Measurements from ENCODE around the gene CDAN1.

Gene CDAN1

DNA sequence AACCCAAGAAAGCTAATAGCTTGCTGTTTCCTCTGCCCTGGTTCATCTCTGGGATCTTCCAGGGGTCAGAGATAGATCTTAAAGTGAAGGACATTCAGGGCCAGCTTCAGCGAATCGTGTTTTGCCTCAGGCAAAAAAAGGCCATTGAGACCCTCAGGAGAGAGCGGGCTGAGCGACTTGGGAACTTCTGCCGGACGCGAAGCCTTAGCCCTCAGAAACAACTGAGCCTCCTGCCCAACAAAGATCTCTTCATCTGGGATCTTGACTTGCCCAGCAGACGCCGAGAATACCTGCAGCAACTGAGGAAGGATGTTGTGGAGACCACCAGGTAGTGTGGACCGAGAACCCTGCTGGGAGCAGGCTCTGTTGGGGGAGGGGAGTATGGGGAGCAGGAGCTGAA is 42.5 kb downstream of the CDAN1 start:
- TF ChIP-seq CTCF (IDR thresholded peaks at IDR 0.05; ENCODE audit: low read depth, low read length, missing control alignments) = no peak
- no peak overlapping the region for H3K4me3 ChIP-seq (ENCODE audit: low read depth, low read length)
- in situ Hi-C loops (cut with HindIII; ENCODE audit: low sequenced_read_pairs) = loop anchor here (25.0 kb wide), 1 partner anchor 243 kb away; no protein-coding TSS in a partner anchor
- DNase-seq (ENCODE audit: low read depth) = no peak

DNA sequence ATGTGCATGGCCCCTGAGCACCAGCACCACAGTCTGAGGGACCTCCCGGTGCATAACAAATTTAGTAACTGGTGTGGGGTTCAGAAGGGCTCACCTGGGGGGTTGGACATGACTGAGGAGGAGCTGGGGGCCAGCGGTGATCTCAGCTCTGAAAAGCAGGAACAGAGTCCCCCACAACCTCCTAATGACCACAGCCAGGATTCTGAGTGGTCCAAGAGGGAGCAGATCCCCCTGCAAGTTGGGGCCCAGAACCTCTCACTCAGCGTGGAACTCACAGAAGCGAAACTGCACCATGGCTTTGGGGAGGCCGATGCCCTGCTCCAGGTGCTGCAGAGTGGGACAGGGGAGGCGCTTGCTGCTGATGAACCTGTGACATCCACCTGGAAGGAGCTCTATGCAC is 43.0 kb downstream of the CDAN1 start:
- in situ Hi-C loops (cut with HindIII; ENCODE audit: low sequenced_read_pairs) = loop anchor here (25.0 kb wide), 1 partner anchor 243 kb away; no protein-coding TSS in a partner anchor
- DNase-seq (ENCODE audit: low read depth) = no peak
- H3K4me3 ChIP-seq (ENCODE audit: low read depth, low read length) = no peak overlapping the region
- no peak for TF ChIP-seq CTCF (IDR thresholded peaks at IDR 0.05; ENCODE audit: low read depth, low read length, missing control alignments)

- in situ Hi-C loops (cut with HindIII; ENCODE audit: low sequenced_read_pairs) = loop anchor here (25.0 kb wide), 1 partner anchor 244 kb away; no protein-coding TSS in a partner anchor
Measured at GRCh38 chr15:42693496-42693895, 43.4 kb downstream of the CDAN1 start.

GRCh38 chr15:42692997-42693396 is 43.9 kb downstream of the CDAN1 start:
- TF ChIP-seq CTCF (IDR thresholded peaks at IDR 0.05; ENCODE audit: low read depth, low read length, missing control alignments) = no peak
- in situ Hi-C loops (cut with HindIII; ENCODE audit: low sequenced_read_pairs) = loop anchor here (25.0 kb wide), 1 partner anchor 244 kb away; no protein-coding TSS in a partner anchor
- no peak for DNase-seq (ENCODE audit: low read depth)
- no peak overlapping the region for H3K4me3 ChIP-seq (ENCODE audit: low read depth, low read length)

More at GRCh38 chr15:42693496-42693895, 43.4 kb downstream of the CDAN1 start:
- no peak for DNase-seq (ENCODE audit: low read depth)
- no peak for TF ChIP-seq CTCF (IDR thresholded peaks at IDR 0.05; ENCODE audit: low read depth, low read length, missing control alignments)
- H3K4me3 ChIP-seq (ENCODE audit: low read depth, low read length) = no peak overlapping the region

DNA sequence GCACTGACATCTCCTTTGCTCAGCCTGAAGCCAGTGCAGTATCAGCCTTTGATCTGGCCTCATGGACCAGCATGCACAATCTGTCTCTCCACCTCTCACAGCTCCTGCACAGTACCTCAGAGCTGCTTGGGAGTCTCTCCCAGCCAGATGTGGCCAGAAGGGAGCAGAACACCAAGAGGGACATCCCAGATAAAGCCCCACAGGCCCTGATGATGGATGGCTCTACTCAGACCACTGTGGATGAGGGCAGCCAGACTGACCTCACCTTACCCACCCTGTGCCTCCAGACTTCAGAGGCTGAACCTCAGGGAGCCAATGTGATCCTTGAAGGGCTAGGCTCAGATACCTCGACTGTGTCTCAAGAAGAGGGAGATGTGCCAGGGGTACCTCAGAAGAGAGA is 44.4 kb downstream of the CDAN1 start:
- TF ChIP-seq CTCF (IDR thresholded peaks at IDR 0.05; ENCODE audit: low read depth, low read length, missing control alignments) = no peak
- no peak overlapping the region for H3K4me3 ChIP-seq (ENCODE audit: low read depth, low read length)
- no peak for DNase-seq (ENCODE audit: low read depth)
- in situ Hi-C loops (cut with HindIII; ENCODE audit: low sequenced_read_pairs) = loop anchor here (25.0 kb wide), 1 partner anchor 245 kb away; no protein-coding TSS in a partner anchor

- no peak for TF ChIP-seq CTCF (IDR thresholded peaks at IDR 0.05; ENCODE audit: low read depth, low read length, missing control alignments)
- no peak for DNase-seq (ENCODE audit: low read depth)
- in situ Hi-C loops (cut with HindIII; ENCODE audit: low sequenced_read_pairs) = loop anchor here (25.0 kb wide), 1 partner anchor 246 kb away; no protein-coding TSS in a partner anchor
- no peak overlapping the region for H3K4me3 ChIP-seq (ENCODE audit: low read depth, low read length)
Measured at GRCh38 chr15:42691770-42692169, 45.2 kb downstream of the CDAN1 start.
